ENCODE results near the gene LRRC3.
"Not testable (repeated sequence)": the region's sequence is repeated elsewhere in the genome, so short reads cannot be mapped to it uniquely, and the experiment has no call there.

The LRRC3 gene, protein sequence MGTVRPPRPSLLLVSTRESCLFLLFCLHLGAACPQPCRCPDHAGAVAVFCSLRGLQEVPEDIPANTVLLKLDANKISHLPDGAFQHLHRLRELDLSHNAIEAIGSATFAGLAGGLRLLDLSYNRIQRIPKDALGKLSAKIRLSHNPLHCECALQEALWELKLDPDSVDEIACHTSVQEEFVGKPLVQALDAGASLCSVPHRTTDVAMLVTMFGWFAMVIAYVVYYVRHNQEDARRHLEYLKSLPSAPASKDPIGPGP

DNA sequence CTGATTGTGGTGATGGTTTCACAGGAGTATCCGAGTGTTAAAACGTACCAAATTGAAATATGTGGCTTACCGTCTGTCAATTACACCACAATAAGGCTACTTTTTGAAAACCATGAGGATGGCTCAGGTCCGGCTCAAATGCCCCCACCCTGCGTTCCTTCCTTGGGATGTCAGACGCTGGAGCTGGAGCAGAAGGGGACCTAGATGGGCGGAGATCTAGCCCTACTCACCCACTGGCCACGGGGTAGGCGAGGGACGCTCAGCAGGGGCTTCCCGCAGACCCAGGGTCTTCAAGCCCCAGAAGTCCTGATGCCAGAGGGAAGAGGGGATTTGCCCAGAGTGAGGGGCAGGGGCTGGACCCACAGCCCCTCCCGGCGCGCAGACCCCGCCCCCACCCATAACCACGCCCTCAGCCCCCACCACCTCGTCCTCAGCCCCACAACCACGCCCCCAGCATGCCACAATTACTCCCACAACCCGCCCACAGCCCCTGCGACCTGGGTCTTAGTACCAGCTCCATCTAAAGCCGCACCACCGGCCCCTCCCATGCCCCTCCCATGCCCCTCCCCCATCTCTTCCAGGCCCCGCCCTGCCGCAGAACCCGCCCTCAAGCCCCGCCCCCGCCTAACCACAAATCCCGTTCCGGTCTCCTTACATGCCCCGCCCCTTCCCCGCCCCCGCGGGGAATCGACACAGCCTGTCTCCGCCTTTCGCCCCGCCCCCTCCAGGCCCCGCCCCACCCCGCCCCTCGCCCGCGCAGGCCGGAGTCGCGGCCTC, at the start of gene LRRC3:
Gene LRRC3 (plus strand): TSS at position 764 of the 777 bp plus-strand sequence. CDS start 1,135 bp downstream, outside the sequence.
- peak; percentile 69 for DNase-seq

- DNase-seq = no peak
Observed at GRCh38 chr21:44405948-44406872, 49.1 kb upstream of the LRRC3 start.

GRCh38 chr21:44406953-44407352, 48.4 kb upstream of the LRRC3 start:
- DNase-seq = no peak

DNA sequence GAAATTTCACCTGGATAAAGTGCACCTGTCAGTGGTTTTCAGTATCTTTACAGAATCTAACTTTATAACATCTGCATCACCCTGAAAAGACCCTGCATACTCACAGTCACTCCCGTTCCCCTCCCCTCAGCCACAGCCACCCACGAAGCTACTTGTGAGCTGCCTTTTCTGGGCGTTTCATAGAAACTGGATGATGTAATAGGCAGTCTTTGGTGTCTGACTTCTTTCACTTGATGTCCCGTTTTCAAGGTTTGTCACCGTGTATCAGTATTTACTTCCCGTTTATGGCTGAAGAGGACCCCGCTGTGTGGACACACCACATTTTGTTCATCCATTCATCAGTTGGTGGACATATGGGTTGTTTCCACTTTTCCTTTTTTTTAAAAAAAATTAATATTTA, 47.8 kb upstream of the LRRC3 start:
- no peak for DNase-seq

- no peak for DNase-seq
Observed at GRCh38 chr21:44408226-44408625, 47.1 kb upstream of the LRRC3 start.

GRCh38 chr21:44413566-44414290, 41.6 kb upstream of the LRRC3 start:
- no peak for DNase-seq

- DNase-seq = no peak
Observed at GRCh38 chr21:44414291-44415072, 40.8 kb upstream of the LRRC3 start.

DNA sequence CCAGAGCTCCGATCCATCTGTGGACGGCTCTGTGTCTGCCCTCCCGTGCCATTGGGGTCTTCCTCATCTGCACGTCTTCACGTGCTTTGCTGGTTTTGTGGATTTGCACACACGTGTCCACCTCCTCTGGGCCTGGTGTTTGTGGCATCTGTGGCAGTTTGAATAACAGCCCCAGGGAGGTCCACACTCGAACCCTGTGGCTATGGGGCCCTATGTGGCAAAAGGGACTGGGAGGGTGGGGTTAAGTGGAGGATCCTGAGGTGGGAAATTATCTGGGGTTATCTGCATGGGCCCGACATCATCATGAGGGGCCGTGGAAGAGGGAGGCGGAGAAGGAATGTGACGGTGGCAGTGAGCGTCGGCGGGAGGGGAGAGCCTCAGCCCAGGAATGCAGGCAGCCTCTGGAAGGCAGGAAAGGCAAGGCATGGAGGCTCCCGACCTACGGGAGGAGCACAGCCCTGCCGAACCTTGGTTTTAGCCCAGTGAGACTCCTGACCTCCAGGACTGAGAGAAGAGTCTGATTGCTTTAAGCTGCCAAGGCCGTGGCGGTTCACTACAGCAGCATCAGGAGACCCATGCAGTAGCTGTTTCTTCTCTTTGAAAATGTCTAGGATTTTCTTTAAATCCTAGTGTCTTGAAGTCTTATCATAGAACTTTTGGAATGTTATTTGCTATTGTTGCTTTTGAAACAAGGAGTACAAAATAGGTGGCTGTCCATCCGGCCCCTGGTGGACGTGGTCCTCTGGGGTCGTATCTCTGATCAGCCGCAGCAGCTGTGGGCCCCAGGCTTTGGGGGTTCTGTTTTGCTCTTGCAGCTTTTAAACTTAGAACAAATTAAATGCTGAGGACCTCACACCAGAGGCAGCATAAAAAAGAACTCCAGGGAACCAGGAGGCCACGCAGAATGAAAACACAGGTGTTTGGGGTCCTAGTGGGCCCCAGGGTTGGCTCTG, 40.0 kb upstream of the LRRC3 start:
- DNase-seq = no peak

DNA sequence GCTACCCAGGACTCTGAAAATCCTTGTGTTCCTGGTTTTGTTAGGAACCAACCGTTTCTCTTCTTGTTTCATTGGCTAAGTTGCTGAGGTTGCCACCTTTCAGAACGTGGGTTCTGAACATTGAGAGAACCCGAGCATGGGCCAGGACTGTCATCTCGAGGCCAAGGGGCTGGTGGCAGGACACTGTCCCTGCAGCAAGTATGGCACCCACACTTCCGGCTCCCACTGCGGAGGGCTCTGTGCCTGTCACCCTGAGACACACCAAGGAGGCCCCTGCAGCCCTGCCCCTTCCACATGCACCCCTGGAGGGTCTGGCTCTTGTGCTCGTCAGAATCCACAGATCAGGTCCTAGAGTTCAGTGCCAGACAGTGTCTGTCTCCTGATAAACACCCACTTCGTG, 39.1 kb upstream of the LRRC3 start:
- no peak for DNase-seq

DNA sequence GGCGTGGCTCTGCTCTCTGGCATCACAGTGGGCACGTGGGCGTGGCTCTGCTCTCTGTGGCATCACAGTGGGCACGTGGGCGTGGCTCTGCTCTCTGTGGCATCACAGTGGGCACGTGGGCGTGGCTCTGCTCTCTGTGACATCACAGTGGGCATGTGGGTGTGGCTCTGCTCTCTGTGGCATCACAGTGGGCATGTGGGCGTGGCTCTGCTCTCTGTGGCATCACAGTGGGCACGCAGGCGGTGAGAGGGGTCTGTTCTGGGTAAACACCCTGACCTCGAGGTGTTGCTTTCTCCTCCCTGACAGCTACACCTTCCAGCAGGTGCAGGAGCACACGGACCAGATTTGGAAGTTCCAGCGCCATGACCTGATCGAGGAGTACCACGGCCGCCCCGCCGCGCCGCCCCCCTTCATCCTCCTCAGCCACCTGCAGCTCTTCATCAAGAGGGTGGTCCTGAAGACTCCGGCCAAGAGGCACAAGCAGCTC, 37.6 kb upstream of the LRRC3 start:
- not testable (repeated sequence) for DNase-seq

DNA sequence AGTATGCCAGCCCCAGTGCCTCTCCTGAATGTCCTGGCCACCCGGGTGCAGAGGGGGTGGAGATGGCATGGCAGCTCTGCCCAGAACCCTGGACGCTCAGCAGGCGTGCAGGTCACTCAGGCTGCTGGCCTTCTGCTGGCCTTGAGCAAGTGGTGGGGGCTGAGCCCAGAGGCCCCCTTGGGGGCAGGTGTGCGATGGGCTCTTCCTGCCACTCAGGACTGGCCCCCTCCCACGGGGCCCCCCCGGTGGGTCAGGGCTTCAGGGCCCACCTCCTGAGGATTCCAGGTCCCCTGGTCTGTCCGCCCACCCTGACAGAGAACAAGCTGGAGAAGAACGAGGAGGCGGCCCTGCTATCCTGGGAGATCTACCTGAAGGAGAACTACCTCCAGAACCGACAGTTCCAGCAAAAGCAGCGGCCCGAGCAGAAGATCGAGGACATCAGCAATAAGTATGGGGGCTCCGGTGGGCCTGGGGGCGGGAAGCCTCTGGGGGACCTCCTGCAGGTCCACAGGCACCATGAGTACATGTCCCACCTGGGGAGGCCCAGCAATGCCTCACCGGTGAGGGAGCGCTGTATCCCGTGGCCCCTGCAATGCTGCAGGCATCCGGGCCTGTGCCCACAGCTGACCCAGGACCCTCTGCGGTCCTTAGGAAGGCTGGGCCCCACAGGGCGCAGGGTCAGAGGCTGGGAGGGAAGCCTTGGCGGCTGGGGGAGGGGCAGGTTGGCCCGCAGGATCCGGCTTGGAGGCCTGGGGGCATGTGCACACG, 37.0 kb upstream of the LRRC3 start:
- peak; percentile 8 for DNase-seq

DNA sequence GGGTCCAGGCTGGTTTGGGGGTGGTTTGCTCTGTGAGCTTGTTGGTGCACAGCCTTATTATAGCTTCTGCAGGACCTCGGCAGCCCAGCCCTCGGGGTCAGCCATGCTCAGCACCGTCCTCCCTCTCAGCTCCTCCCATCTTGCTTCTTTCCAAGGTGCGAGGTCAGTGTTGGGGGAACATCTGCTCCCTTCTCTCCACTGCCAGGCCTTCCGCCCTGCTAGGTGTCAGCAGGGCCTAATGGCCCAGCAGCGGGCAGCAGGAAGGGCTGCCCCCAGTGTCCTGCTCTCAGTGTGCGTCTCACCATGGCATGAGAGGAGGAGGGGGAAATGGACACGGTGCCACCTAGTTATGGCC, 36.5 kb upstream of the LRRC3 start:
- DNase-seq = no peak

- DNase-seq = peak; percentile 4
Observed at GRCh38 chr21:44419679-44420078, 35.6 kb upstream of the LRRC3 start.

DNA sequence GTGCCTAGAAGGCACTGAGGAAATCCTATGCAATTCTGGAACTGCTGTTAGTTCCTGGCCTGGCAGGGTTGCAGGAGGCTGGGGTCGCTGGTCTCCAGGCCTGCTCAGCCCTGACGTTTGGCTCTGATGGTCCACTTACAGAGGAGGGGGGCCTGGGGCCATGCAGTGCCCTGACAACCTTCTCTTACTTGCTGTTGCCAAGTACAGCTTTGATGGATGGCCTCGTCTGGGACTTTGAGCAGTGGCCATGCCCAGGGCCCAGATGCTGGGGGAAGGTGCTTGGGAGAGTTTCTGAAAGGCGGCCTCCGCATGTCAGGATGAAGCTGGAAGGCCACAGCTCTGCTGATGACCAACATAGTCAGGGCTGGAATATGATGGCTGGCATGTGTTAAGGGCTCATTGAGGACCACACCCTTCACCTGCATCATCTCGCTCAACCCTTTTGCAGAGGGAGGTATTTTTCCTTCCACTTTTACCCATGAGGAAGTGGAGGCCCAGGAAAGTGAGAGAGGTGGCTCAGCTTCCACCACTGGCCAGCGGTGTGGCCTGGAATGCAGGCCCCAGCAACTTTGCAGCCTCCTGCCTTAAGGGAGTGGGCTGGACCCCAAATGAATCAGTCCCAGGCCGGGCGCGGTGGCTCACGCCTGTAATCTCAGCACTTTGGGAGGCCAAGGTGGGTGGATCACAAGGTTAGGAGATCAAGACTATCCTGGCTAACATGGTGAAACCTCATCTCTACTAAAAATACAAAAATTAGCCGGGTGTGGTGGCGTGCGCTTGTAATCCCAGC, 34.7 kb upstream of the LRRC3 start:
- DNase-seq = peak; percentile 4

GRCh38 chr21:44421901-44422840, 33.1 kb upstream of the LRRC3 start:
- DNase-seq = peak; percentile 7

- DNase-seq = peak; percentile 5
Observed at GRCh38 chr21:44423312-44423821, 31.9 kb upstream of the LRRC3 start.

DNA sequence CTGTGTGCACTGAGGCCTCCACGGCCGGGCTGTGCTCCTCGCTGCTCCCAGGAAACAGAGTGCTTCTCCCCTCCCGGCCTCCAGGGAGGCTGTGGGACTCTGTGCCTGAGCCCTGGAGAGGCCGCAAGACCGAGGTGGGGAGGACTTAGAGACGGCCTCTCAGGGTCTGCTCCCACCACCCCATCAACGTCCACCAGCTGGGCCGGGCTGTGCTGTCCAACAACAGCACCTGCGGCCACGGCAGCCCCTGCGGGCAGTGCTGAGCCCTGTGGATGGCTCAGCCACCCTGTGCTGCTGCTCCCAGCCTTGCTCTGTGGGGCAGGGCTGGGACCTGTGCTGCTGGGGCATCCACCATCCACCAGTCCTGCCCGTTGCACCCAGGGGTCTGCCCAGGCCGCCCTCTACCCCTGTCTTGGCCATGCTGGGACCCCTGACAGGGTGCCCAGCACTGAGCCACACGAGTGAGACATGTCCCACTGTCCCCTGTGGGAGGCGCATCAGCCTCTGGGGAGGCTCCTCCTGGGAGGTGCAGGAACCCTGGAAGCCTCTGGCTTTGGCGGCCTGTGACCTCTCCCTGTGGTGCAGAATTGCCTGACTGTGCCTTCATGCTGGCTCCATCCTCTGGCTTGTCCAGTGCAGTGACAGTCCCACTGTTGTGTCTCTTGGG, 31.2 kb upstream of the LRRC3 start:
- DNase-seq = peak; percentile 14
